ENCODE data around the gene TGOLN2.

- TF ChIP-seq ARNT (IDR thresholded peaks at IDR 0.05): no peak
- TF ChIP-seq FOXM1 (IDR thresholded peaks at IDR 0.05; ENCODE audit: borderline replicate concordance): no peak
- TF ChIP-seq SP1 (IDR thresholded peaks at IDR 0.05): no peak
- TF ChIP-seq BHLHE40 (IDR thresholded peaks at IDR 0.05; ENCODE audit: borderline replicate concordance): no peak
Measured at GRCh38 chr2:85347599-85347998, 19.8 kb upstream of the TGOLN2 start.
